Mesendoderm (in vitro differentiated cells): ENCODE measurements around the gene TCAF1. TPM values are rescaled to one million over a fixed set of nuclear protein-coding genes. Genes with fewer than 3 reads are reported as not detected.

Source experiments
- DNase-seq: peaks from one replicate; pipeline ENCODE4 v3.0.0; 2013
- H2AK5ac ChIP-seq: 2 replicates; pipeline ENCODE4 v1.6.1; 2013; ENCODE audit warnings: low read length, inconsistent platforms
- H2BK120ac ChIP-seq: 2 replicates; pipeline ENCODE4 v1.6.1; 2013; ENCODE audit warnings: low read depth, mild to moderate bottlenecking, low read length, moderate library complexity, mixed read lengths
- H2BK15ac ChIP-seq: replicated peaks from 2 replicates; pipeline ENCODE4 v1.6.1; 2013; ENCODE audit warnings: low read depth, mild to moderate bottlenecking, moderate library complexity
- H2BK5ac ChIP-seq: 2 replicates; pipeline ENCODE4 v1.6.1; 2013; ENCODE audit warnings: low read length, inconsistent platforms
- H3K18ac ChIP-seq: 2 replicates; pipeline ENCODE4 v1.6.1; 2013; ENCODE audit warnings: mild to moderate bottlenecking, low read length, mixed read lengths
- H3K23ac ChIP-seq: one replicate; pipeline ENCODE4 v1.6.1; 2013; ENCODE audit warnings: low read length
- H3K27ac ChIP-seq: 2 replicates; pipeline ENCODE4 v1.5.1; 2013; ENCODE audit warnings: low read depth, mild to moderate bottlenecking, inconsistent platforms, low read length, moderate library complexity
- H3K27me3 ChIP-seq: 2 replicates; pipeline ENCODE4 v1.6.1; 2013; ENCODE audit warnings: low read length, control low read depth, mild to moderate bottlenecking, inconsistent platforms; ENCODE audit not compliant: insufficient read depth, poor library complexity
- H3K36me3 ChIP-seq: 2 replicates; pipeline ENCODE4 v1.6.1; 2013; ENCODE audit warnings: low read length, inconsistent platforms; ENCODE audit not compliant: control insufficient read depth, insufficient read depth
- H3K4ac ChIP-seq: one replicate; pipeline ENCODE4 v1.6.1; 2013; ENCODE audit warnings: low read depth, mild to moderate bottlenecking, low read length, moderate library complexity
- H3K4me1 ChIP-seq: 2 replicates; pipeline ENCODE4 v1.6.1; 2013; ENCODE audit warnings: low read depth, low read length, inconsistent platforms; ENCODE audit not compliant: control insufficient read depth
- H3K4me2 ChIP-seq: 2 replicates; pipeline ENCODE4 v1.6.1; 2013; ENCODE audit warnings: low read length
- H3K4me3 ChIP-seq: 2 replicates; pipeline ENCODE4 v1.5.1; 2013; ENCODE audit warnings: mild to moderate bottlenecking, low read length
- H3K56ac ChIP-seq: one replicate; pipeline ENCODE4 v1.6.1; 2013; ENCODE audit warnings: low read length
- H3K79me1 ChIP-seq: 2 replicates; pipeline ENCODE4 v1.6.1; 2013; ENCODE audit warnings: low read length, inconsistent platforms
- H3K79me2 ChIP-seq: 2 replicates; pipeline ENCODE4 v1.6.1; 2013; ENCODE audit warnings: mild to moderate bottlenecking, low read length; ENCODE audit not compliant: control insufficient read depth, insufficient read depth
- H3K9ac ChIP-seq: 2 replicates; pipeline ENCODE4 v1.6.1; 2013; ENCODE audit warnings: low read length, inconsistent platforms
- H4K5ac ChIP-seq: one replicate; pipeline ENCODE4 v1.6.1; 2013; ENCODE audit warnings: low read length
- H4K8ac ChIP-seq: one replicate; pipeline ENCODE4 v1.6.1; 2013; ENCODE audit warnings: low read depth, mild to moderate bottlenecking, control low read depth, low read length, moderate library complexity
- WGBS: extraction: QIAGEN DNeasy Blood & Tissue Kit; methylation state at CpG from one replicate; pipeline ENCODE4 v1.1.7; 2013; ENCODE audit warnings: low lambda C conversion rate, missing lambda C conversion rate; ENCODE audit not compliant: insufficient coverage; ENCODE audit errors: extremely low coverage; 5-methylcytosine and 5-hydroxymethylcytosine counted together
- polyA plus RNA-seq, 2 experiments: library from polyadenylated mRNA; stranded (reverse); fragments of 200-250 nt; gene quantifications; one replicate each; pipeline ENCODE4 v1.2.3, GENCODE V29; 2013

The TCAF1 gene, protein sequence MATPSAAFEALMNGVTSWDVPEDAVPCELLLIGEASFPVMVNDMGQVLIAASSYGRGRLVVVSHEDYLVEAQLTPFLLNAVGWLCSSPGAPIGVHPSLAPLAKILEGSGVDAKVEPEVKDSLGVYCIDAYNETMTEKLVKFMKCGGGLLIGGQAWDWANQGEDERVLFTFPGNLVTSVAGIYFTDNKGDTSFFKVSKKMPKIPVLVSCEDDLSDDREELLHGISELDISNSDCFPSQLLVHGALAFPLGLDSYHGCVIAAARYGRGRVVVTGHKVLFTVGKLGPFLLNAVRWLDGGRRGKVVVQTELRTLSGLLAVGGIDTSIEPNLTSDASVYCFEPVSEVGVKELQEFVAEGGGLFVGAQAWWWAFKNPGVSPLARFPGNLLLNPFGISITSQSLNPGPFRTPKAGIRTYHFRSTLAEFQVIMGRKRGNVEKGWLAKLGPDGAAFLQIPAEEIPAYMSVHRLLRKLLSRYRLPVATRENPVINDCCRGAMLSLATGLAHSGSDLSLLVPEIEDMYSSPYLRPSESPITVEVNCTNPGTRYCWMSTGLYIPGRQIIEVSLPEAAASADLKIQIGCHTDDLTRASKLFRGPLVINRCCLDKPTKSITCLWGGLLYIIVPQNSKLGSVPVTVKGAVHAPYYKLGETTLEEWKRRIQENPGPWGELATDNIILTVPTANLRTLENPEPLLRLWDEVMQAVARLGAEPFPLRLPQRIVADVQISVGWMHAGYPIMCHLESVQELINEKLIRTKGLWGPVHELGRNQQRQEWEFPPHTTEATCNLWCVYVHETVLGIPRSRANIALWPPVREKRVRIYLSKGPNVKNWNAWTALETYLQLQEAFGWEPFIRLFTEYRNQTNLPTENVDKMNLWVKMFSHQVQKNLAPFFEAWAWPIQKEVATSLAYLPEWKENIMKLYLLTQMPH
- 16.7 TPM for polyA plus RNA-seq (2013, experiment 1 of 2)
- 15.8 TPM for polyA plus RNA-seq (2013, experiment 2 of 2)

DNA sequence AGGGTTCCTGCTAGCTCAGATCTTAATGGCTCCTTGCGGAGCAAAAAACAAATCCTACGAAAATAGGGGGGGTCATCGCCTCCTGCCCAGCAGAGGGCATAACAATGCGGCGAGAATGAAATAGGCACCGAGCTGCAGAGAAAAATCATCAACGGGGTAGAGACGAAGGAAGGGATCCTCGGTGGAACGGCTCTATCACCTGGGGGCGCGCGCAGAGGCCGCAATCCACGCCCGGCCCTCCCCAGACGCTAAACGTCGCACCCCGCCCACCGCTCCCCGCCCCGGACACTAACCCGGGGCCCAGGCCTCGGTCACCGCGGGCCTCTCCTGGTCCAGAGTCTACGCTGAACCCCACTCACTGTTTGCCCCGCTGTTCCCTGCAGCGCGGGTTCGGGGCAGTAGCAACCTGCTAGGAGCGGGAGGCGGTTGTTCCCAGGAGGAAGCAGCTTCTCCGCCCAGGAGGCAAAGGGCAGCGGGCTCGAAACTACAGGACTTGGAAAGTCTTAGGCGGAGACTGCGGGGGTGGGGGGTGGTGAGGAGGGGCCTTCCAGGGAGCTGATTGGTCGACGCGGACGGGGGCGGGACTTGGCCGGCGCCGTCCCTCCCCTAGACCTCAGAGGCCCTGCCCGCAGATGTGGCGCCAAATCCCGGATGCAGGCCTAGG lies at the start of gene TCAF1:
TCAF1 (minus strand) TSS at position 509 of the 664 bp plus-strand sequence. CDS start 25,568 bp downstream, outside the sequence.
- H2BK15ac ChIP-seq = no peak within 1 kb of the TSS
- WGBS = no CpG with 5 or more reads among the region's 50 CpGs
- no peak within 1 kb of the TSS for H2AK5ac ChIP-seq
- H3K36me3 ChIP-seq = no peaks in the 10 kb centered on the region
- H3K9ac ChIP-seq = peak within 1 kb of the TSS; percentile 95
- H4K5ac ChIP-seq = peak within 1 kb of the TSS; percentile 44
- H3K79me1 ChIP-seq = no peaks in the 10 kb centered on the region
- H3K23ac ChIP-seq = no peak within 1 kb of the TSS
- H4K8ac ChIP-seq = no peak within 1 kb of the TSS
- peak within 1 kb of the TSS; percentile 18 for H3K4me2 ChIP-seq
- peak within 1 kb of the TSS; percentile 62 for H3K4ac ChIP-seq
- no peak within 1 kb of the TSS for H2BK120ac ChIP-seq
- H3K79me2 ChIP-seq = peaks cover 22% of the 10 kb centered on the region
- H3K4me1 ChIP-seq = peaks cover 8% of the 10 kb centered on the region
- H2BK5ac ChIP-seq = peak within 1 kb of the TSS; percentile 89
- H3K4me3 ChIP-seq = peak within 1 kb of the TSS; percentile 67
- H3K27ac ChIP-seq = peak within 1 kb of the TSS; percentile 98
- no peaks in the 10 kb centered on the region for H3K27me3 ChIP-seq
- DNase-seq = peak; percentile 98
- peak within 1 kb of the TSS; percentile 98 for H3K56ac ChIP-seq
- H3K18ac ChIP-seq = peak within 1 kb of the TSS; percentile 78

DNA sequence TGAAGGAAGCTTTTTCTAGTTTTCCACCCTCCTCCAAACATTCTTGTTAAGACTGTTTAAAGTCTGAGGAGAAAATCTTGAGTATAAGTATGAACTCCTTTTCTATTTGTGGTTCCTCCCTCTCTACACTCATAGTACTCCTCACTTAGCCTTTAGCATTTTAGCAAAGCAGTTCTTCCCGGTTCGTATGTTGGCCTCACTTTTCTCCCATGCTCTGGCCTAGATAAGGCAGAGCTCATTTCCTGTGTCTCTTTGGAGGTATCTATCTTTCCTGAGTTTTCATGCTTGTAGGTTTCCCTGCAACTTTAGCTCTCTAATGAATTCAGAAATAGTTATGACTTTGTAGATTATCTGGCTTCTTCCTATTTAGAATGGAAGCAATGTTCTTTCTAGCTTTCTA lies 46.8 kb upstream of the TCAF1 start:
- H4K8ac ChIP-seq = no peak overlapping the region
- no peak overlapping the region for H2AK5ac ChIP-seq
- no peak overlapping the region for H3K4ac ChIP-seq
- H3K79me2 ChIP-seq = no peaks in the 10 kb centered on the region
- H2BK120ac ChIP-seq = no peak overlapping the region
- H2BK5ac ChIP-seq = no peak overlapping the region
- no peak overlapping the region for H3K23ac ChIP-seq
- H3K4me1 ChIP-seq = no peaks in the 10 kb centered on the region
- no peaks in the 10 kb centered on the region for H3K79me1 ChIP-seq
- H3K36me3 ChIP-seq = no peaks in the 10 kb centered on the region
- H3K56ac ChIP-seq = no peak overlapping the region
- no peaks in the 10 kb centered on the region for H3K27me3 ChIP-seq
- no peak for DNase-seq
- no peak overlapping the region for H3K18ac ChIP-seq
- H3K4me3 ChIP-seq = no peak overlapping the region
- H4K5ac ChIP-seq = no peak overlapping the region
- no peak overlapping the region for H3K4me2 ChIP-seq
- H2BK15ac ChIP-seq = no peak overlapping the region
- H3K27ac ChIP-seq = no peak overlapping the region
- H3K9ac ChIP-seq = no peak overlapping the region
- WGBS = no CpG with 5 or more reads among the region's 2 CpGs

DNA sequence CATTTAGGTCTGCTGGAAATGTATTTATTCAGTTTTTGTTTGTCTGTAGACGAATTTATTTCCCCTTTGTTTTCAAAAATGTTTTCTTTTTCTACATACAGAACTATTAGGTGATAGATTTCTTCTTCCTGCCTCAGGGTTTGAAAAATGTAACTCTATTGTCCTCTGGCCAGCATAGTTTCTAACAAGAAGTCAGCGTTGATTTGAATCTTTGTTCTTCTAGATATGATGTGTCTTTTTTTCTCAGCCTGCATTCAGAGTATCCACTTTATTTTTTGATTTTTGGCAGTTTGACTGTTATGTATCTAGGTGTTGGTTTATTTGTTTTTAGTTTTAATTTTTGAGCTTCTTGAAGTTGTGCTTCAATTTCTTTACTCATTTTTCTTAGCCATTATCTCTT lies 45.1 kb upstream of the TCAF1 start:
- no CpG with 5 or more reads among the region's 2 CpGs for WGBS
- Histone ChIP-seq H3K23ac (no peak overlapping the region), H2BK5ac (no peak overlapping the region), H2AK5ac (no peak overlapping the region), H3K27me3 (no peaks in the 10 kb centered on the region), H3K4me3 (no peak overlapping the region), H4K8ac (no peak overlapping the region), H2BK120ac (no peak overlapping the region), H3K56ac (no peak overlapping the region), H3K27ac (no peak overlapping the region), H3K79me1 (no peaks in the 10 kb centered on the region), H3K36me3 (no peaks in the 10 kb centered on the region), H3K4me1 (no peaks in the 10 kb centered on the region), H3K4me2 (no peak overlapping the region), H2BK15ac (no peak overlapping the region), H3K79me2 (no peaks in the 10 kb centered on the region), H3K9ac (no peak overlapping the region), H3K4ac (no peak overlapping the region), H3K18ac (no peak overlapping the region), H4K5ac (no peak overlapping the region)
- DNase-seq = no peak

DNA sequence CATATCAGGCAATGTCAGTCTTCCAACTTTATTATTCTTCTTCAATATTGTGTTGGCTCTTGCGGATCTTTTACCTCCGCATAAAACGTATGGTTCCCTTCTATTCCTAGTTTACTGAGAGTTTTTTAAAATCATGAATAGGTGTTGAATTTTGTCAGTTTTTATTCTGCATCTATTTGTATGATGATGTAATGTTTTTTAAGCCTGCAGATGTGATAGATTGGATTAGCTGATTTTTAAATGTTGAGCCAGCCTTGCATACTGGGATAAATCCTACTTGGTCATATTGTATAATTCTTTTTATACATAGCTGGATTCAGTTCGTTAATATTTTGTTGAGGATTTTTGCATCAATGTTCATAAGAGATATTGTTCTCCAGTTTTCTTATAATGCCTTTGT lies 43.4 kb upstream of the TCAF1 start:
- no peak overlapping the region for H3K4ac ChIP-seq
- no peak overlapping the region for H2BK120ac ChIP-seq
- H3K79me1 ChIP-seq = no peaks in the 10 kb centered on the region
- no peak overlapping the region for H3K23ac ChIP-seq
- no peak overlapping the region for H3K4me2 ChIP-seq
- WGBS = no CpG with 5 or more reads among the region's 4 CpGs
- H3K4me1 ChIP-seq = no peaks in the 10 kb centered on the region
- H2AK5ac ChIP-seq = no peak overlapping the region
- H3K9ac ChIP-seq = no peak overlapping the region
- no peak overlapping the region for H3K56ac ChIP-seq
- H3K18ac ChIP-seq = no peak overlapping the region
- H2BK5ac ChIP-seq = no peak overlapping the region
- H4K8ac ChIP-seq = no peak overlapping the region
- H3K4me3 ChIP-seq = no peak overlapping the region
- no peak overlapping the region for H2BK15ac ChIP-seq
- DNase-seq = no peak
- no peaks in the 10 kb centered on the region for H3K27me3 ChIP-seq
- no peaks in the 10 kb centered on the region for H3K36me3 ChIP-seq
- H3K79me2 ChIP-seq = no peaks in the 10 kb centered on the region
- H3K27ac ChIP-seq = no peak overlapping the region
- H4K5ac ChIP-seq = no peak overlapping the region

DNA sequence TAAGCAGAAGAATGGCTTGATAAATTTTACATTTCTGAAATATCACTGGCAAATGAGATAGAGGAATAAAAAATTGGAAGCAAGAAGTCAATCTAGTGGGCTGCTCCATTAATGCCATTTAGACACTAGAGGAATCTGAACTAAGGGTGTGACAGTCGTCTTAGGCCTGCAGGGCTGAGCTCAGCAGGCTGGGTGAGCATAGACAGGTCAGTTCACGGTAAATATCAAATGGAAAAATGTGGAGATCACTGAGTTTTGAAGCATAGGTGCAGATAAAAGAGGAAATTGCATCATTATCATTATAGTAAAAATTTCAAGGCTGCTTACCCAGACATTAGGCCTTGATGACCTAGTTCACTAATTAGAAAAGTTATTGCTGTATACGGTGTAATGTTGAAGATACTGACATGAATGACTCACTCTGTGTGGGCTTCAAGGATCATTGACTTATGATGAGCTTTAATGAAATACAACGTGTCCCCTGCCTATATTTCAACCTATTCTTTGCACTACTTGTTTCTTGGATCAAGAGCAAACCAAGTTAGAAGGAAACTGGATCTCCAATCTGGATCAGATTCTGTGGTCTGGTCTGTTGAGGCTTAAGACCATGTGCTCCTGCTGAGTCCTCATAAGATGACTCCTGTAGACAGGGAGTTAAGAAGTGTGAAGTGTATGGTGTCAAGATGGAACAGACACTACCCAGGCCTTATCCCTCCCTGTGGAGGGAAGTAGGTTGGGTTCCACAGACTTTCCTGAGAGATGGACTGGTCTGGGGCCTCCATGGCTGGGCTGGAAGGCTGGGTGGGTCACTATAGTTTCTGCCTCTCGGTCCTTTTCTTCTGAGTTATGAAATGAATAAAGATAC lies 36.6 kb upstream of the TCAF1 start:
- H2BK5ac ChIP-seq = no peak overlapping the region
- H3K27ac ChIP-seq = no peak overlapping the region
- H3K18ac ChIP-seq = no peak overlapping the region
- no peaks in the 10 kb centered on the region for H3K79me1 ChIP-seq
- no peak overlapping the region for H2AK5ac ChIP-seq
- no peaks in the 10 kb centered on the region for H3K79me2 ChIP-seq
- H3K23ac ChIP-seq = no peak overlapping the region
- H3K36me3 ChIP-seq = no peaks in the 10 kb centered on the region
- no peak overlapping the region for H3K4ac ChIP-seq
- H4K8ac ChIP-seq = no peak overlapping the region
- H2BK120ac ChIP-seq = no peak overlapping the region
- no peak overlapping the region for H3K9ac ChIP-seq
- H3K4me2 ChIP-seq = no peak overlapping the region
- no peaks in the 10 kb centered on the region for H3K27me3 ChIP-seq
- H3K4me1 ChIP-seq = no peaks in the 10 kb centered on the region
- WGBS = no CpG with 5 or more reads among the region's 5 CpGs
- no peak overlapping the region for H2BK15ac ChIP-seq
- H4K5ac ChIP-seq = no peak overlapping the region
- no peak overlapping the region for H3K4me3 ChIP-seq
- DNase-seq = peak; percentile 10
- no peak overlapping the region for H3K56ac ChIP-seq
